GM12874 (cell line): ENCODE data around the gene ZNF483.

Experiments
- TF ChIP-seq, protein P1 (sequence below): IDR thresholded peaks from 2 replicates; pipeline ENCODE4 v1.5.1; 2011; ENCODE audit warnings: low read depth, mild to moderate bottlenecking, control low read depth, low read length, moderate library complexity; ENCODE audit not compliant: insufficient read depth

Gene ZNF483

DNA sequence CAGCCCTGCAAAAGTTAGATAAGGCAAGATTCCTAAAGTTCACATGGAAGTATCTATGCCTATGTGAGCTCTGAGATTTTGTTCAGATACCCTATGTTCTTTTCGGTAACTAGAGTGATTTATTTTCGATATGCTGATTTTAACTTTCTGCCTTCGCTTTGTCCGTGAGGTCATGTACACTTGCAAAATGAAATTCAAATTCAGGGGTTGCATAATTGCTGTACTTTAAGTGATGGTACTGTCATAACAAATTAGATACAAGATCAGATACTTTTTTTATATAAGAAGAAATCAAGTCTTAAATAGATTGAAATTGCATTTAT is 40.4 kb upstream of the ZNF483 start:
- TF ChIP-seq, protein P1, sequence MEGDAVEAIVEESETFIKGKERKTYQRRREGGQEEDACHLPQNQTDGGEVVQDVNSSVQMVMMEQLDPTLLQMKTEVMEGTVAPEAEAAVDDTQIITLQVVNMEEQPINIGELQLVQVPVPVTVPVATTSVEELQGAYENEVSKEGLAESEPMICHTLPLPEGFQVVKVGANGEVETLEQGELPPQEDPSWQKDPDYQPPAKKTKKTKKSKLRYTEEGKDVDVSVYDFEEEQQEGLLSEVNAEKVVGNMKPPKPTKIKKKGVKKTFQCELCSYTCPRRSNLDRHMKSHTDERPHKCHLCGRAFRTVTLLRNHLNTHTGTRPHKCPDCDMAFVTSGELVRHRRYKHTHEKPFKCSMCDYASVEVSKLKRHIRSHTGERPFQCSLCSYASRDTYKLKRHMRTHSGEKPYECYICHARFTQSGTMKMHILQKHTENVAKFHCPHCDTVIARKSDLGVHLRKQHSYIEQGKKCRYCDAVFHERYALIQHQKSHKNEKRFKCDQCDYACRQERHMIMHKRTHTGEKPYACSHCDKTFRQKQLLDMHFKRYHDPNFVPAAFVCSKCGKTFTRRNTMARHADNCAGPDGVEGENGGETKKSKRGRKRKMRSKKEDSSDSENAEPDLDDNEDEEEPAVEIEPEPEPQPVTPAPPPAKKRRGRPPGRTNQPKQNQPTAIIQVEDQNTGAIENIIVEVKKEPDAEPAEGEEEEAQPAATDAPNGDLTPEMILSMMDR = no peak

DNA sequence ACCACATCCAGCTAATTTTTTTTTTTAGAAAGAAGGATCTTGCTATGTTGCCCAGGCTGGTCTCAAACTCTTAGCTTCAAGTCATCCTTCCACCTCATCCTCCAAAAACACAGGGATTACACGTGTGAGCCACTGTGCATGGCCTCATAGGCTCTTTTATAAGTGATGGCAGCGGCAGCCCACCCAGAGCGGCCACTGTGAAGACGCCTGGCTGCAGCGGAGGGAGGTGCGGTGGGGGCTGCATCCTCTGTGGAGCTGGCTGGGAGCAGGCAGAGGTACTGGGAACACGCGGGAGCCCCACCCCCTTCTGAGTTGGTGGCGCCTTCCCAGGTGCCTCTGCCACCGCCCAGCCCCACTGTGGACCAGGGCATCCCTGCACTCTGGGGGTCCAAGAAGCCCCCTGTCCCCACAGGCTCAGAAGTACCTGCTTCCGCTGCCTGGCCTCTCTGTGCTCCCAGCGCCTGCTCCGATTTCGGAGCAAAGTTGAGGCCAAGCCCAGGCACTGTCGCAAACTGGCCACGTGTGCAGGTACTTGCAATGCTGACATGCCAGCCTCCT is 23.9 kb upstream of the ZNF483 start:
- TF ChIP-seq, protein P1 = no peak

- TF ChIP-seq, protein P1 = no peak
Measured at GRCh38 chr9:111501648-111502047, 23.3 kb upstream of the ZNF483 start.

DNA sequence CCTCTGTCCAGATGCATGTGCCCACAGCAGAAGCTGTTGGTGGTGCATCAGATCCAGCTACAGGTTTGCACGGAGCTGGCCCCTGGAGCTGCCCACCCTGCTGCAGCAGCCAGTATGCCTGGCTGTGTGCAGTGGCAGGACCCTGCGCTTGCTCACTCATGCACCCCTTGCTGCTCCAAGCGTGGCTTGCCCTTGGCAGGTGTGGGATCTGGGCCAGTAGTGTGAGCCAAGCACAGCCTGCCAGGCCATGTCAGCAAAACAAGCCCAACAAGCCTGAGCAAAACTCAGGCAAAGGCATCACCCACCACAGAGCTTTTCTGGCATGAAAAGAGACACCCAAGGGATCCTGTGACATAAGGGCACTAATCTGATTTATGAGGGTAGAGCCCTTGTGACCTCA is 22.5 kb upstream of the ZNF483 start:
- TF ChIP-seq, protein P1 = no peak

- TF ChIP-seq, protein P1 = no peak
Measured at GRCh38 chr9:111514967-111515366, 10.0 kb upstream of the ZNF483 start.

DNA sequence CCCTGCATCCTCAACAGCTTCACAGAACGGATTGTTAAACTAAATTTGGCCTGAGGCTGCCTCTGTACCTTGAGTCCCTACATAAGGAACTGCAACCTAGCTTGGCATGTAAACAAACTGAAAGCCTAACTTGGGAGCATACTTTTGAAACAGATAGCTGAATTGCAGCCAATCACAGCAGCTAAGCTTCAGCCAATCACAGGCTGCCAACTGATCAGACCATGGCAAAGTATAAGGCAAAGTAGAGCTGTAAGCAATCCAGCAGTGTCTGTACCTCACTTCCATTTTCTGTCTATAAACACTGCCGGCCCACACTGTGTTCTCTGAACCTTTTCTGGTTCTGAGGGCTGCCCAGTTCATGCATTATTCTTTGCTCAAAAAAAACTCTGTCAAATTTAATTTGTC is 8.9 kb upstream of the ZNF483 start:
- TF ChIP-seq, protein P1 = no peak

DNA sequence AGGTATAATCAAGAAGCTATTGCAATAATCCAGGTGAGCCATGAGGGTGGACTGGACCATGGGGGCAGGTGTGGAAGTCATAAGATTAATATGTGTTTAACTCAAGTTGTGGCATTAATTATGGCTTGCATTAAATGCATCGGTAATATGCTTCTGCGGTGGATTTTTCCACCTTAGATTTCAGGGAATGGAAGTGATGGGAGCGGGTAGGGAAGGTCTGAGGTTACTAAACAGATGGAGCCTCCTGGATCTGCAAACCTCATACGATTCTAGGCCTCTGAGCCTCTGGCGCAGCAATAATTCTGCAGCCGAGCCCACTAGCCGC is 286 bp upstream of the ZNF483 start:
- TF ChIP-seq, protein P1 = no peak

GRCh38 chr9:111527347-111527746 is 2.4 kb downstream of the ZNF483 start:
- TF ChIP-seq, protein P1 = no peak
